Natural killer cell treated with Interleukin-12 subunit alpha and Interleukin-12 subunit beta and Interleukin-15 and Interleukin-18, amount 100 ng/mL, for 72 hours (primary cell): ENCODE measurements around the gene TERB1. TPM values are rescaled to one million over a fixed set of nuclear protein-coding genes. Genes with fewer than 3 reads are reported as not detected.

Experiments used
- ATAC-seq, 2 donors: fragments of 150-1000 bp; cut with Tn5 transposase in 1 of 2; sonication (Bioruptor Pico), chemical (Tn5 transposase) in 1 of 2; 2 replicates each; pipeline ENCODE4 v1.10.0; 2021
- DNase-seq: peaks from one replicate; pipeline ENCODE4 v3.0.0; 2022; ENCODE audit warnings: low spot score
- H3K27ac Mint-ChIP-seq, 2 donors: 1 replicate in 1 of 2; 2 replicates in 1 of 2; pipeline ENCODE4 v1.8.0; 2022; ENCODE audit warnings: mixed read lengths in 2 of 2, mild to moderate bottlenecking in 1 of 2, moderate library complexity in 1 of 2
- H3K27me3 Mint-ChIP-seq, 2 donors: 1 replicate in 1 of 2; 2 replicates in 1 of 2; pipeline ENCODE4 v1.8.0; 2022; ENCODE audit warnings: mixed read lengths in 2 of 2
- H3K36me3 Mint-ChIP-seq: one replicate; pipeline ENCODE4 v1.8.0; 2022; ENCODE audit warnings: mixed read lengths
- H3K4me1 Mint-ChIP-seq, 2 donors: 1 replicate in 1 of 2; 2 replicates in 1 of 2; pipeline ENCODE4 v1.8.0; 2022; ENCODE audit warnings: low read depth in 2 of 2, mixed read lengths in 2 of 2, mild to moderate bottlenecking in 1 of 2
- H3K4me3 Mint-ChIP-seq: one replicate; pipeline ENCODE4 v1.8.0; 2022; ENCODE audit warnings: mixed read lengths
- H3K9me3 Mint-ChIP-seq: 2 replicates; pipeline ENCODE4 v1.8.0; 2022; ENCODE audit warnings: mixed read lengths
- total RNA-seq, 2 donors: library from RNA; stranded (reverse); gene quantifications; one replicate each; pipeline ENCODE4 v1.2.3, GENCODE V29; 2022

TERB1 gene
- total RNA-seq, 2 donors from 2014 or later: 0.38 to 0.64 TPM

DNA sequence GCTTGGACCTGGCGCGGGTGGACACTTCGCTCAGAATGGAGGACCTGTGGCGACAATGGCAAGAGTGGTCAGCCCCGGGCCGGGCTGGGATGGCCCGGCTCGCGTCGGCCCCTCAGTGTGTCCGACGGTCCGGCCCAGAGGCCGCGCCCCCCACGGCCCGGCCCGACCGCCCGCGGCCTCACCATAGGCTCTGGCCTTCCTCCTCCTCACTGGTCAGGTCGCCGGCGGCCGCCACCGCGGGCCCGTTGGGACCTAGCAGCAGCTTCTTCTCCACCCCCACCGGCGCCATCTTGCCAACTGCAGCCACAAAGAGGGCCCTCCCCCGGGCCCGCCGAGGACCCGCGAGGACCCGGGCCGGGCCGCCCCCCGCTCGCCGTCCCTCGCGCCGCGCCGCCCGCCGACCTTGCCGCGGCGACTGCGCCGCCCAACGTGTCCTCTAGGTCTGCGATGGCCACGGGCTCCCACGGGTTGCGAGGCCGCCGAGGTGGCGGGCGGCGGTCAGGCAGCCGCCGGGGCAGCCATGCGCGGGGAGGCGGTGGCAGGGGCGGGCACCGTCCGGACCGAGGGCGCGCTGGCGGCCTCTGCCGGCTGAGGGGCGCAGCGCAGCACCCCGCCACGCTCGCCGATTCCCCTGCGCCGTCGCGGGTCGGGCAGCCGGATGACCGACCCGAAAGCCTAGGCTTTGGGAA is 49.9 kb downstream of the TERB1 start, which contains the start of gene DYNC1LI2:
DYNC1LI2 (minus strand) TSS at position 307 of the 689 bp plus-strand sequence; CDS start at position 289, 18 bp downstream.
- peaks cover 0 to 7% of the 10 kb centered on the region in 2 donors for H3K27me3 Mint-ChIP-seq
- H3K36me3 Mint-ChIP-seq: peaks cover 10% of the 10 kb centered on the region
- no peaks in the 10 kb centered on the region for H3K9me3 Mint-ChIP-seq
- ATAC-seq (peak; percentile 92 to 95), DNase-seq (peak; percentile 85)
- peak within 1 kb of the TSS; percentile 81 for H3K4me3 Mint-ChIP-seq
- H3K27ac Mint-ChIP-seq: peak within 1 kb of the TSS; percentile 59 to 61
- H3K4me1 Mint-ChIP-seq: peaks cover 35 to 42% of the 10 kb centered on the region in 2 donors

DNA sequence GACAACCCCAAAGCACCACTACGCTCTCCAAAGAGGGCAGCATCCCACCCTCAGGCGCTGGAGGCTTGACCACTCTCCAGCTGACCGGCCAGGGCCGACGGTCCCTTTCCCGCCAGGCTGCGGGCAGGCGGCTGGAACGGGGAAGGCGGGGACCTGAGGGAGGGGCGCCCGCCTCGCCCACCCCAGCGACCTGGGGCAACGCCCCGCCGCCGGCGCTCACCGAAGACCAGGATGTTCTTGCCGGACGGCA is 50.4 kb downstream of the TERB1 start:
- ATAC-seq: no peak

GRCh38 chr16:66750279-66751052 is 50.9 kb downstream of the TERB1 start:
- peaks cover 0 to 7% of the 10 kb centered on the region in 2 donors for H3K27me3 Mint-ChIP-seq
- peak overlapping the region; percentile 59 to 61 for H3K27ac Mint-ChIP-seq
- H3K9me3 Mint-ChIP-seq: no peaks in the 10 kb centered on the region
- no peak for DNase-seq
- peaks cover 15% of the 10 kb centered on the region for H3K36me3 Mint-ChIP-seq
- peaks cover 39 to 48% of the 10 kb centered on the region in 2 donors for H3K4me1 Mint-ChIP-seq
- ATAC-seq: no peak
- peak overlapping the region; percentile 81 for H3K4me3 Mint-ChIP-seq

More for the DNA sequence above, 50.4 kb downstream of the TERB1 start:
- Mint-ChIP-seq H3K27ac (peak overlapping the region; percentile 59 to 61), H3K36me3 (peaks cover 14% of the 10 kb centered on the region), H3K9me3 (no peaks in the 10 kb centered on the region), H3K4me1 (peaks cover 38 to 47% of the 10 kb centered on the region in 2 donors), H3K27me3 (peaks cover 0 to 7% of the 10 kb centered on the region in 2 donors), H3K4me3 (peak overlapping the region; percentile 81)
- DNase-seq: peak; percentile 63

GRCh38 chr16:66746682-66747081 is 54.7 kb downstream of the TERB1 start:
- Mint-ChIP-seq H3K27ac (peak overlapping the region; percentile 61), H3K36me3 (peaks cover 15% of the 10 kb centered on the region), H3K27me3 (no peaks in the 10 kb centered on the region), H3K4me1 (peaks cover 35 to 41% of the 10 kb centered on the region in 2 donors), H3K4me3 (peak overlapping the region; percentile 51), H3K9me3 (no peaks in the 10 kb centered on the region)
- DNase-seq (peak; percentile 75), ATAC-seq (peak; percentile 83 to 85)

GRCh38 chr16:66746048-66746447 is 55.3 kb downstream of the TERB1 start:
- H3K9me3 Mint-ChIP-seq: no peaks in the 10 kb centered on the region
- peaks cover 17% of the 10 kb centered on the region for H3K36me3 Mint-ChIP-seq
- no peak for ATAC-seq
- H3K27me3 Mint-ChIP-seq: no peaks in the 10 kb centered on the region
- DNase-seq: no peak
- H3K4me3 Mint-ChIP-seq: peak overlapping the region; percentile 21
- peak overlapping the region; percentile 61 for H3K27ac Mint-ChIP-seq
- H3K4me1 Mint-ChIP-seq: peaks cover 38 to 41% of the 10 kb centered on the region in 2 donors

- Mint-ChIP-seq H3K4me3 (no peak overlapping the region), H3K27ac (no peak overlapping the region), H3K4me1 (peaks cover 23 to 24% of the 10 kb centered on the region in 2 donors), H3K36me3 (peaks cover 20% of the 10 kb centered on the region), H3K9me3 (no peaks in the 10 kb centered on the region), H3K27me3 (no peaks in the 10 kb centered on the region)
- DNase-seq (no peak), ATAC-seq (no peak)
Measured at GRCh38 chr16:66741950-66742808, 59.2 kb downstream of the TERB1 start.

DNA sequence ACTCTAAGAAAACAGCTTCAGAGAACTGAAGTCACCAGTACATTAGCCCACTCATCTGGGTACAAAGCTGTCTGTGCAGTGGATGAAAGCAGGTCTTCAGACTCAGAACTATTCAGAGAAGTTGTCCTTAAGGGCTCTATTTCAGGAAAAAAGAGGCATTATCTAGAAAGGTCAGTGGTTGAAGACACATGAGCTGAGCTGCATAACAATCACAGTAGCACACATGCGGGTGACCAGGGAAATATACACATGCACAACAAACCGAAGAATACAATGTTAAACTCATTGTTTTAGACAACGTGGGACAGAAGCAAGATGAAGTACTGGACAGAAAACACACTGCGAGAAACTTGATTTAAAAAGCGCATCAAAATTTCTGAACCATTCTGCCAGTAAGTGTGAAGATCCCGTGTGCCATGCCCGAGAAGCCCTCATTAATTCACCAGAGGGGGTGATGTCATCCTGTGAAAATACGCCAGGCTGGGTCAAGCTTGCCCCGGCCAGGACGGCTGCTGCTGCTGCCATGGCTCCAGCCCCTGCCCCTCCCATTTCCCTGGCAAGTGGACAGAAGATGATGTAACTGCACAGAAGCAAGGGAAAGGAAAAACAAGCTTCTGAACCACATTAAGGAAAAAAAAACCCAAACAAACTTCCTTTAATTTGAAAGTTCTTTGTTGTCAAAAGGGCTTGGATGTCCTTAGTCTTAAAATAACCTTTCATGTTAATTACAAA is 60.0 kb downstream of the TERB1 start:
- DNase-seq: no peak
- no peak overlapping the region for H3K4me3 Mint-ChIP-seq
- no peak for ATAC-seq
- no peaks in the 10 kb centered on the region for H3K27me3 Mint-ChIP-seq
- H3K9me3 Mint-ChIP-seq: no peaks in the 10 kb centered on the region
- H3K27ac Mint-ChIP-seq: no peak overlapping the region
- H3K4me1 Mint-ChIP-seq: peaks cover 15 to 17% of the 10 kb centered on the region in 2 donors
- peaks cover 19% of the 10 kb centered on the region for H3K36me3 Mint-ChIP-seq

DNA sequence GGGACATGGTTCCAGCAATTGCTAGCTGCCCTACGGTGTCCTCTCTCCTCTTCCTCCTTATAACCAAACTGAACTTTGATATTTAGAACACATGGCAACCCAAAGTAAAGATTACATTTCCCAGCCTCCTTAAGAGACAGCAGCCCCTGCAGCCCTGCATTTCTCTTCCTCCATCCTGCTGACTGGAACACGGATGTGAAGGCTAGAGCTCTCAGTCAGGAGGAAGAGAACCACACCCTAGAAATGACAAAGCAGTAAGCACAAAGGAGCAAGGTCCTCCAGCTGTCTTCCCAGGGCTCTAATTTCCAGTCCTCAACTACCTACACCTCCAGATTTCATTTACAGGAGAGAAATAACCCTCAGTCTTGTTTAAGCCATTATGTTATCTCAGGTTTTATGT is 60.9 kb downstream of the TERB1 start:
- peak overlapping the region in 1 of 2 donors; percentile 44 for H3K27ac Mint-ChIP-seq
- no peak for DNase-seq
- ATAC-seq: no peak
- H3K4me3 Mint-ChIP-seq: no peak overlapping the region
- H3K36me3 Mint-ChIP-seq: peaks cover 15% of the 10 kb centered on the region
- H3K27me3 Mint-ChIP-seq: no peaks in the 10 kb centered on the region
- peaks cover 11 to 13% of the 10 kb centered on the region in 2 donors for H3K4me1 Mint-ChIP-seq
- H3K9me3 Mint-ChIP-seq: no peaks in the 10 kb centered on the region

DNA sequence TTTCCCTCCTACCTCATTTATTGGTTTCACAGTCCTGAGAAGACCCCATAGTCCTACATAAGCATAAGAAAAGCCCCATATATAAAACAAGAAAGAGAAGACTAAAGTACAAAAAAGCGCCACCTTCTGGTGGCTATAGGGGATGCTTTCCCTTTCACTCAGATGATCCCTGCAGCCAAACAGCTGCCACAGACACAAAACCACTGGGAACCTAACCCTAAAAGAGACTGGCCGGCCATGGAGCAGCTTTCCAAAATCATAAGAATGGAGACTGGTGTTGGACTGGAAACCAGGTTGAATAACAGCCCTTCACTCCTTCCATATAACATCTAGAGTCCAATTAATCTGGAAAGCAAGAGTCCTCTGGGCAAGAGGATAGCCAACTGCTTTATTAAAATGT is 61.4 kb downstream of the TERB1 start:
- DNase-seq: no peak
- Mint-ChIP-seq H3K9me3 (no peaks in the 10 kb centered on the region), H3K4me3 (no peak overlapping the region), H3K27ac (peak overlapping the region in 1 of 2 donors; percentile 44), H3K27me3 (no peaks in the 10 kb centered on the region), H3K4me1 (peaks cover 11 to 13% of the 10 kb centered on the region in 2 donors), H3K36me3 (peaks cover 15% of the 10 kb centered on the region)
- ATAC-seq: peak in 1 of 2 donors; percentile 36

DNA sequence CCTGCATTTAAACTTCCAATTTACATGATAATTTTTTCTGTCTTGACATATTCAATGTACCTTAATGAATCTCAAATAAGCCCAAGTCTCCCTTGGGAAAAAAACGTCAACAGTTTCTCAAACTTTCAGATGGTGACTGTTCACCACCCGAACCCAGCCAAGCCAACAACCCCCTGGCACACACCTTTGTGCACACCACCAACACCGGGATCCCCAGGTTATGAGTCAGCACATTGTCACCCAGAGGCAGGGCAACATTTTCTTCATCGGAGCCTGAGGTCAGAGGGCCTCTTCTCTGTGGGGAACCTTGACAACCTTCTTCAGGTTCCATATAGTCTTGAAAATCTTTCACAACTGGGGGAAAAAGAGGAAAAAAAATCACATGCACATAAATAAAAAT is 65.5 kb downstream of the TERB1 start:
- no peak overlapping the region for H3K27ac Mint-ChIP-seq

DNA sequence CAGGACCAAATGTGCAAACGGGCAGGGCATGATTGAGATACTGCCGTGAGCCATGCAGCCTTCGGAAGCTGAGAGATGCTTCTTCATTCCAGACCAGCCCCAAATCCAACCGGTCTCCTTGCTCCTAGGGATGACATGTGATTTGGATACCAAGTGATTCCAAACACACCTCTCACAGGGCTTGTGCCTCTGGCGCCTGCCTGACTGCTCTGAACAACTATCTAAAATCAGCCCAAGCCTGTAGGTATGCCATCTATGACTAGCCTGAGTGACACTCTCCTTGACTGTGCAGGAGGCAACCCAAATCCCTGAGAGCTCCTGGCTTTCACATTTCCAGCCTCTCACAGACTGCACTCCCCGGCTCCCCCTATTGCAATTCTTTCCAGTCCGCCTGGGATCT is 70.3 kb downstream of the TERB1 start:
- Mint-ChIP-seq H3K27me3 (no peaks in the 10 kb centered on the region), H3K36me3 (peaks cover 26% of the 10 kb centered on the region)

More for the DNA sequence above, 65.5 kb downstream of the TERB1 start:
- DNase-seq (no peak), ATAC-seq (no peak)
- peaks cover 25% of the 10 kb centered on the region for H3K36me3 Mint-ChIP-seq
- H3K4me3 Mint-ChIP-seq: no peak overlapping the region
- no peaks in the 10 kb centered on the region for H3K27me3 Mint-ChIP-seq
- H3K9me3 Mint-ChIP-seq: no peaks in the 10 kb centered on the region
- H3K4me1 Mint-ChIP-seq: peaks cover 10 to 11% of the 10 kb centered on the region in 2 donors

GRCh38 chr16:66728804-66729203 is 72.6 kb downstream of the TERB1 start:
- Mint-ChIP-seq H3K27me3 (no peaks in the 10 kb centered on the region), H3K4me1 (peaks cover 10 to 11% of the 10 kb centered on the region in 2 donors), H3K9me3 (no peaks in the 10 kb centered on the region), H3K4me3 (no peak overlapping the region), H3K36me3 (peaks cover 26% of the 10 kb centered on the region), H3K27ac (no peak overlapping the region)
- DNase-seq: no peak
- no peak for ATAC-seq

More for the DNA sequence above, 70.3 kb downstream of the TERB1 start:
- no peak overlapping the region for H3K4me3 Mint-ChIP-seq
- H3K4me1 Mint-ChIP-seq: peaks cover 10 to 11% of the 10 kb centered on the region in 2 donors
- ATAC-seq (no peak), DNase-seq (no peak)
- no peaks in the 10 kb centered on the region for H3K9me3 Mint-ChIP-seq
- H3K27ac Mint-ChIP-seq: no peak overlapping the region
